ENCODE data around the gene MT1HL1.
"Not testable (repeated sequence)": the region's sequence is repeated elsewhere in the genome, so short reads cannot be mapped to it uniquely, and the experiment has no call there.

Gene MT1HL1

DNA sequence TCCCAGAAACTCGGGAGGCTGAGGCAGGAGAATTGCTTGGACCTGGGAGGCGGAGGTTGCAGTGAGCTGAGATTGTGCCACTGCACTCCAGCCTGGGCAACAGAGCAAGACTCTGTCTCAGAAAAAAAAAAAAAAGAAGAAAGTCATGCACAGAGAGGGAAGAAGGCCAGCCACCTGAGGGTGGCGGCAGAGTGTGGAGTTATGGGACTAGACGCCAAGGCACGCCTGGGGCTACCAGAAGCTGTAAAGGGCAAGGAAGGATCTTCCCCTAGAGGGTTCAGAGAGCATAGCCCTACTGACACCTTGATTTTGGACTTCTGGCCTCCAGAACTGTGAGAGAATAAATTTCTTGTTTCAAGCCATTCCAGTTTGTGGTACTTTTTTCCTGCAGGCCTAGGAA lies 30.2 kb downstream of the MT1HL1 start:
- not testable (repeated sequence) for DNase-seq

DNA sequence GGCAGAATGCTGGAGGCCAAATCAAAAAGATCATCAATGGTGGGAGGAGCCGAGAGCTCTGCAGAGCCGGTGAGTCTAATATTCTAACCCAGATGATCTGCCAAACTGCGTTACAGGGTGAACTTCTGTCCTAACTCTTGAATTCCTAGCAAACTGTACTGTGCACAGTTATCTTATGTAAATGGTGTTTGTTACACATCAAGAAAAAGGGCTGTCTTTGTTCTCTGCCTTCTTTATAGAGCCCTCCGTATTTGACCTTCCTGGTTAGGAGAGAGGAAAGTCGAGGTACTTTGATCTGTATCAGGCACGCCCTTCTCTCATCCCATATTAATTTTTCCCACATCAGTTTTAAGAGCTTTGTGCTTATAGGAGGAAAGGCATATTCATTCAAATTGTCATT lies 37.6 kb downstream of the MT1HL1 start:
- no peak for DNase-seq

GRCh38 chr1:236963920-236964319 lies 40.3 kb downstream of the MT1HL1 start:
- no peak for DNase-seq

- DNase-seq = no peak
Observed at GRCh38 chr1:236959112-236959511, 45.1 kb downstream of the MT1HL1 start.

DNA sequence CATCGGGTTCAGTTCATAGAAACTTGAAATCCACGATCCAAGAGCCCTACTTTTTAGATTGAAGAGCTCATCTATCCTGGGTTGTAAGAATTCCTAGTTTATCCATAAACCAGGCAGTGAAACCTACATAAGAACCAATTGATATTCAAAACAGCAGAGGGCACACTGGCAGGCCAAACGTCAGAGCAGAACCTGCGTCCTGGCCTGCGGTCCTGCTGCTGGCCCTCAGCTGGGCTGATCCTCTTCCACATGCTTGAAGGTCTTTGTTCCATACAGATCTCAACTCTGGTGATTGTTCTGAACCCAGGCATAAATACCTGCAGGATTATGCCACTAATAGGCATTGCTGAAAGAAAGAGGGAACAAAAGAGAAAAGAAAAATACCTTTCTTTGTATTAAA lies 47.0 kb downstream of the MT1HL1 start:
- DNase-seq = no peak

All from activated CD4-positive, alpha-beta T cell treated with anti-CD3 and anti-CD28 coated beads, Interleukin-2, amount 50 U/mL, for 16 hours (primary cell).